IMR-90 (cell line): ENCODE data around the gene SEL1L2. TPM values are rescaled to one million over a fixed set of nuclear protein-coding genes. Genes with fewer than 3 reads are reported as not detected.

Experiments used
- ATAC-seq: fragments of 200-7000 bp; cut with Tn5 transposase; 2 replicates; pipeline ENCODE4 v1.9.1; 2020; ENCODE audit warnings: low read depth, mild to moderate bottlenecking, moderate library complexity
- BruUV-seq: library from RNA; stranded (reverse); fragments of 400-500 nt; replicated peaks from 2 replicates; lab custom pipeline; 2021; lab: Mats Ljungman, UMichigan
- CTCF ChIA-PET: fragments of 300-600 bp; formaldehyde crosslinking; extraction: SDS; loops from one replicate; lab custom pipeline; 2021; ENCODE audit warnings: antibody characterized with exemption; lab: Yijun Ruan, JAX
- POLR2A ChIA-PET: fragments of 300-600 bp; sonication (Branson Sonifier 250); formaldehyde crosslinking; loops from one replicate; lab custom pipeline; 2022; ENCODE audit warnings: antibody characterized with exemption; ENCODE audit not compliant: unreplicated experiment; lab: Charles Lee
- DNase-seq: peaks from one replicate; pipeline ENCODE4 v3.0.0; 2013
- H2AFZ ChIP-seq: replicated peaks from 2 replicates; pipeline ENCODE3; 2013; ENCODE audit warnings: low read length, mild to moderate bottlenecking; ENCODE audit not compliant: poor library complexity
- H2AK5ac ChIP-seq: 2 replicates; pipeline ENCODE4 v1.6.1; 2013; ENCODE audit warnings: low read depth, low read length, inconsistent platforms
- H2AK9ac ChIP-seq: replicated peaks from 2 replicates; pipeline ENCODE3; 2013; ENCODE audit warnings: mild to moderate bottlenecking, low read depth, low read length, moderate library complexity; ENCODE audit not compliant: poor library complexity
- H2BK120ac ChIP-seq: 2 replicates; pipeline ENCODE4 v1.6.1; 2013; ENCODE audit warnings: low read depth, low read length, inconsistent platforms
- H2BK15ac ChIP-seq: 3 replicates; pipeline ENCODE4 v1.6.1; 2013; ENCODE audit warnings: low read depth, low read length, inconsistent platforms
- H2BK20ac ChIP-seq: 2 replicates; pipeline ENCODE4 v1.6.1; 2013; ENCODE audit warnings: low read depth, mild to moderate bottlenecking, inconsistent platforms, low read length, moderate library complexity
- H2BK5ac ChIP-seq: 2 replicates; pipeline ENCODE4 v1.6.1; 2013; ENCODE audit warnings: mild to moderate bottlenecking, low read depth, low read length, inconsistent platforms; ENCODE audit not compliant: poor library complexity, severe bottlenecking
- H3K14ac ChIP-seq: replicated peaks from 2 replicates; pipeline ENCODE4 v1.6.1; 2013; ENCODE audit warnings: low read depth, low read length, inconsistent platforms
- H3K18ac ChIP-seq: 2 replicates; pipeline ENCODE4 v1.6.1; 2013; ENCODE audit warnings: low read depth, low read length, control low read depth
- H3K23ac ChIP-seq: 2 replicates; pipeline ENCODE4 v1.6.1; 2013; ENCODE audit warnings: low read depth, low read length, inconsistent platforms
- H3K27ac ChIP-seq: 2 replicates; pipeline ENCODE4 v1.5.1; 2013; ENCODE audit warnings: mild to moderate bottlenecking, control low read depth, low read length; ENCODE audit not compliant: insufficient read depth
- H3K27me3 ChIP-seq: 2 replicates; pipeline ENCODE4 v1.6.1; 2013; ENCODE audit warnings: low read length; ENCODE audit not compliant: control insufficient read depth, insufficient read depth
- H3K36me3 ChIP-seq: 2 replicates; pipeline ENCODE4 v1.6.1; 2013; ENCODE audit warnings: low read length, mixed read lengths; ENCODE audit not compliant: control insufficient read depth, insufficient read depth
- H3K4ac ChIP-seq: 2 replicates; pipeline ENCODE4 v1.6.1; 2013; ENCODE audit warnings: low read depth, low read length, inconsistent platforms
- H3K4me1 ChIP-seq: 2 replicates; pipeline ENCODE4 v1.6.1; 2013; ENCODE audit warnings: low read length, mixed read lengths; ENCODE audit not compliant: control insufficient read depth, insufficient read depth
- H3K4me2 ChIP-seq: 2 replicates; pipeline ENCODE4 v1.6.1; 2013; ENCODE audit warnings: low read depth, mild to moderate bottlenecking, control low read depth, low read length, moderate library complexity
- H3K4me3 ChIP-seq: 2 replicates; pipeline ENCODE4 v1.5.1; 2013; ENCODE audit warnings: low read depth, mild to moderate bottlenecking, control low read depth, low read length, moderate library complexity; ENCODE audit not compliant: insufficient read depth
- H3K56ac ChIP-seq: 2 replicates; pipeline ENCODE4 v1.6.1; 2013; ENCODE audit warnings: low read length, inconsistent platforms; ENCODE audit not compliant: insufficient read depth; ENCODE audit errors: extremely low read depth
- H3K79me1 ChIP-seq, 2 experiments: 2 replicates each; pipeline ENCODE4 v1.6.1; 2013; ENCODE audit warnings: low read length in 2 of 2, inconsistent platforms in 1 of 2, low read depth in 1 of 2
- H3K9ac ChIP-seq: 2 replicates; pipeline ENCODE4 v1.6.1; 2013; ENCODE audit warnings: low read depth, low read length, control low read depth
- H3K9me1 ChIP-seq: 2 replicates; pipeline ENCODE4 v1.6.1; 2013; ENCODE audit warnings: low read length, inconsistent platforms; ENCODE audit not compliant: insufficient read depth
- H3K9me3 ChIP-seq: 2 replicates; pipeline ENCODE4 v1.6.1; 2013; ENCODE audit warnings: low read length; ENCODE audit not compliant: control insufficient read depth, insufficient read depth
- H4K20me1 ChIP-seq: 2 replicates; pipeline ENCODE4 v1.6.1; 2013; ENCODE audit warnings: low read length, inconsistent platforms; ENCODE audit not compliant: insufficient read depth
- H4K5ac ChIP-seq: 2 replicates; pipeline ENCODE4 v1.6.1; 2013; ENCODE audit warnings: mild to moderate bottlenecking, low read depth, low read length, control low read depth
- H4K8ac ChIP-seq, 2 experiments: 2 replicates each; pipeline ENCODE4 v1.6.1; 2013; ENCODE audit warnings: low read depth in 2 of 2, low read length in 2 of 2, control low read depth in 1 of 2, inconsistent platforms in 1 of 2
- H4K91ac ChIP-seq: 2 replicates; pipeline ENCODE4 v1.6.1; 2013; ENCODE audit warnings: low read depth, low read length, inconsistent platforms; ENCODE audit not compliant: insufficient read depth
- MAFK ChIP-seq: IDR thresholded peaks from 2 replicates; pipeline ENCODE4 v1.6.1; 2012; ENCODE audit warnings: low read depth, low read length, improper control_type of control experiment
- MXI1 ChIP-seq: IDR thresholded peaks from 2 replicates; pipeline ENCODE4 v1.6.1; 2012; ENCODE audit warnings: low read depth, mild to moderate bottlenecking, low read length, moderate library complexity, borderline replicate concordance
- NFE2L2 ChIP-seq: fragments of 150-350 bp; IDR thresholded peaks from 2 replicates; pipeline ENCODE4 v1.6.1; 2016; ENCODE audit warnings: low read depth, mild to moderate bottlenecking, low read length
- WGBS, 2 experiments: methylation state at CpG; one replicate each; pipeline versions ENCODE4 v1.1.5 to v1.1.7; 2013; ENCODE audit warnings: missing lambda C conversion rate in 2 of 2; ENCODE audit not compliant: insufficient read length in 1 of 2; ENCODE audit errors: extremely low coverage in 2 of 2; 5-methylcytosine and 5-hydroxymethylcytosine counted together
- dilution Hi-C: fragments of 300-500 bp; cut with HindIII; formaldehyde crosslinking; loops from one replicate; pipeline ENCODE4 v1.14.3; 2018; ENCODE audit warnings: low sequenced_read_pairs; ENCODE audit not compliant: unreplicated experiment
- in situ Hi-C: fragments of 300-500 bp; cut with MboI; formaldehyde crosslinking; loops from 3 replicates; pipeline ENCODE4 v1.14.3; 2019; ENCODE audit warnings: low sequenced_read_pairs, inconsistent platforms, mixed read lengths
- intact Hi-C: fragments of 100-400 bp; cut with micrococcal nuclease; formaldehyde crosslinking; loops from 2 replicates; pipeline ENCODE4 v1.10.0; 2022
- polyA plus RNA-seq, 3 experiments: library from polyadenylated mRNA; depleted of rRNA; stranded (reverse); fragments of >200 nt; gene quantifications; 2 replicates each; pipeline ENCODE4 v1.2.3, GENCODE V29; 2012; ENCODE audit warnings: low replicate concordance in 1 of 3
- total RNA-seq: library from RNA; depleted of rRNA; stranded (reverse); fragments of >200 nt; gene quantifications from 2 replicates; pipeline ENCODE4 v1.2.3, GENCODE V29; 2012

The SEL1L2 gene
- total and polyA plus RNA-seq, 2 of the 4 experiments (the other 2 are of a cell fraction), result not detected

GRCh38 chr20:13875265-13875811 lies 115.1 kb downstream of the SEL1L2 start:
- no TSS peak for BruUV-seq
- H4K8ac ChIP-seq, result no peak overlapping the region
- TF ChIP-seq NFE2L2 (no peak), MAFK (no peak), MXI1 (no peak)
- H3K36me3 ChIP-seq, result no peaks in the 10 kb centered on the region
- H3K27ac ChIP-seq, result no peak overlapping the region
- no peak overlapping the region for H3K4me2 ChIP-seq
- H4K91ac ChIP-seq, result no peak overlapping the region
- ATAC-seq (no peak), DNase-seq (no peak)
- H2AFZ ChIP-seq, result no peak overlapping the region
- H3K4ac ChIP-seq, result no peak overlapping the region
- no peak overlapping the region for H3K18ac ChIP-seq
- no peak overlapping the region for H4K5ac ChIP-seq
- in situ Hi-C loops, result no loop called here
- no peak overlapping the region for H2BK5ac ChIP-seq
- H2BK20ac ChIP-seq, result no peak overlapping the region
- H3K9me1 ChIP-seq, result no peaks in the 10 kb centered on the region
- H3K27me3 ChIP-seq, result no peaks in the 10 kb centered on the region
- H4K20me1 ChIP-seq, result no peaks in the 10 kb centered on the region
- no peak overlapping the region for H3K9ac ChIP-seq
- H3K4me1 ChIP-seq, result no peaks in the 10 kb centered on the region
- no peaks in the 10 kb centered on the region; the same call in 1 of the 2 replicates for H3K9me3 ChIP-seq
- intact Hi-C loops, result no loop called here
- POLR2A ChIA-PET, result no interaction called here
- H3K79me1 ChIP-seq, result no peaks in the 10 kb centered on the region
- no peak overlapping the region for H3K23ac ChIP-seq
- H3K14ac ChIP-seq, result no peak overlapping the region
- CTCF ChIA-PET, result no interaction called here
- H3K4me3 ChIP-seq, result no peak overlapping the region
- H2AK5ac ChIP-seq, result no peak overlapping the region
- H2BK15ac ChIP-seq, result no peak overlapping the region
- dilution Hi-C loops, result no loop called here
- whole genome bisulfite sequencing, 2 experiments, result no CpG with 5 or more reads among the region's 3 CpGs
- no peak overlapping the region for H2BK120ac ChIP-seq
- no peak overlapping the region for H3K56ac ChIP-seq
- no peak overlapping the region for H2AK9ac ChIP-seq
